NCI-H146 treated with DMSO at 0.1 percent for 48 hours (cell line): ENCODE results near the gene TRPM2.
A peak's percentile ranks its signal among the peaks of the same experiment; 100 is the strongest.

Source experiments
- DNase-seq: peaks from one replicate; lab custom pipeline; 2025; ENCODE audit not compliant: unreplicated experiment; lab: John Stamatoyannopoulos, UW

The TRPM2 gene

GRCh38 chr21:44439211-44439600 lies 85.8 kb downstream of the TRPM2 start:
- no peak for DNase-seq

- DNase-seq = no peak
Measured at GRCh38 chr21:44440241-44441040, 87.0 kb downstream of the TRPM2 start.

- no peak for DNase-seq
Measured at GRCh38 chr21:44441041-44441400, 87.6 kb downstream of the TRPM2 start.

GRCh38 chr21:44441581-44442265 lies 88.3 kb downstream of the TRPM2 start:
- no peak for DNase-seq

- no peak for DNase-seq
Measured at GRCh38 chr21:44442266-44443125, 89.1 kb downstream of the TRPM2 start.

- no peak for DNase-seq
Measured at GRCh38 chr21:44443291-44443890, 90.0 kb downstream of the TRPM2 start.

GRCh38 chr21:44443891-44444285 lies 90.5 kb downstream of the TRPM2 start:
- no peak for DNase-seq

GRCh38 chr21:44444286-44444931 lies 91.0 kb downstream of the TRPM2 start:
- no peak for DNase-seq

GRCh38 chr21:44445145-44445812 lies 91.9 kb downstream of the TRPM2 start:
- DNase-seq = no peak

- no peak for DNase-seq
Measured at GRCh38 chr21:44448651-44449131, 95.3 kb downstream of the TRPM2 start.

- no peak for DNase-seq
Measured at GRCh38 chr21:44449473-44450363, 96.3 kb downstream of the TRPM2 start.

GRCh38 chr21:44450402-44450801 lies 97.0 kb downstream of the TRPM2 start:
- DNase-seq = no peak

- DNase-seq = no peak
Measured at GRCh38 chr21:44450999-44451398, 97.6 kb downstream of the TRPM2 start.

- DNase-seq = no peak
Measured at GRCh38 chr21:44453120-44453519, 99.7 kb downstream of the TRPM2 start.

- no peak for DNase-seq
Measured at GRCh38 chr21:44454058-44454457, 100.6 kb downstream of the TRPM2 start.

GRCh38 chr21:44454747-44455523 lies 101.5 kb downstream of the TRPM2 start, which contains the start of gene LRRC3:
Gene LRRC3, plus strand, starts transcription at chr21:44455510. Its CDS starts 1,135 bp downstream, at chr21:44456645.
- DNase-seq = peak; percentile 65

- no peak for DNase-seq
Measured at GRCh38 chr21:44455524-44456213, 102.2 kb downstream of the TRPM2 start.
